OCI-LY7 (cell line): ENCODE data around the gene NTN4.

ENCODE experiments used
- CTCF ChIP-seq: fragments of 200-600 bp; sonication (generic); conservative IDR thresholded peaks from 2 replicates; pipeline ENCODE4 v1.5.1; 2014; ENCODE audit warnings: mild to moderate bottlenecking, antibody characterized with exemption, low read length, moderate library complexity, mixed read lengths
- EZH2phosphoT487 ChIP-seq: fragments of 200-600 bp; sonication (generic); IDR thresholded peaks from 2 replicates; pipeline ENCODE4 v1.6.1; 2018; ENCODE audit warnings: low read depth, borderline replicate concordance, mild to moderate bottlenecking, mixed run types, antibody characterized with exemption, low read length, moderate library complexity, mixed read lengths

- no peak for TF ChIP-seq CTCF
- TF ChIP-seq EZH2phosphoT487 = no peak
These were observed 90.2 kb downstream of the NTN4 start for GRCh38 chr12:95700316-95700785.
